GM18511 (cell line): ENCODE measurements around the gene TPD52L2.
"Not testable (repeated sequence)": the region's sequence is repeated elsewhere in the genome, so short reads cannot be mapped to it uniquely, and the experiment has no call there.

Source experiments
- ATAC-seq: cut with Tn5 transposase; IDR thresholded peaks from one replicate; pipeline ENCODE4 v1.9.1; 2021; ENCODE audit warnings: mild to moderate bottlenecking, moderate library complexity; ENCODE audit not compliant: unreplicated experiment

Gene TPD52L2

GRCh38 chr20:63855363-63856097 lies 9.5 kb upstream of the TPD52L2 start:
- ATAC-seq: no peak

GRCh38 chr20:63856098-63856511 lies 9.0 kb upstream of the TPD52L2 start:
- ATAC-seq: no peak

GRCh38 chr20:63857764-63858392 lies 7.2 kb upstream of the TPD52L2 start:
- ATAC-seq: no peak

- ATAC-seq: no peak
These were observed 6.5 kb upstream of the TPD52L2 start for GRCh38 chr20:63858393-63859165.

- no peak for ATAC-seq
These were observed 5.8 kb upstream of the TPD52L2 start for GRCh38 chr20:63859166-63859699.

- ATAC-seq: no peak
These were observed 4.6 kb upstream of the TPD52L2 start for GRCh38 chr20:63860325-63861051.

- ATAC-seq: no peak
These were observed 3.6 kb upstream of the TPD52L2 start, which contains the start of gene ABHD16B for GRCh38 chr20:63861365-63861934. ABHD16B (plus strand) TSS chr20:63861498; CDS start chr20:63861541, 43 bp downstream.

GRCh38 chr20:63861981-63862901 lies 2.8 kb upstream of the TPD52L2 start:
- no peak for ATAC-seq

- no peak for ATAC-seq
These were observed 1.9 kb upstream of the TPD52L2 start for GRCh38 chr20:63863021-63863797.

GRCh38 chr20:63863798-63864544 lies 1.1 kb upstream of the TPD52L2 start:
- ATAC-seq: peak; percentile 76

GRCh38 chr20:63864545-63864977 lies 509 bp upstream of the TPD52L2 start:
- ATAC-seq: peak; percentile 36

- not testable (repeated sequence) for ATAC-seq
These were observed 2.0 kb downstream of the TPD52L2 start for GRCh38 chr20:63867042-63867441.

- ATAC-seq: no peak
These were observed 3.2 kb downstream of the TPD52L2 start for GRCh38 chr20:63868264-63868663.

- no peak for ATAC-seq
These were observed 8.5 kb downstream of the TPD52L2 start for GRCh38 chr20:63873477-63873971.

GRCh38 chr20:63874241-63874640 lies 9.2 kb downstream of the TPD52L2 start:
- not testable (repeated sequence) for ATAC-seq

- ATAC-seq: no peak
These were observed 11.5 kb downstream of the TPD52L2 start for GRCh38 chr20:63876489-63877036.

- no peak for ATAC-seq
These were observed 12.8 kb downstream of the TPD52L2 start for GRCh38 chr20:63877755-63878470.
